CD4-positive, alpha-beta T cell (primary cell): Measurements from ENCODE around the gene DEPP1. TPM values are rescaled to one million over a fixed set of nuclear protein-coding genes. Genes with fewer than 3 reads are reported as not detected.

ENCODE experiments used
- ATAC-seq: fragments of 200-7000 bp; cut with Tn5 transposase; one replicate; pipeline ENCODE4 v1.10.0; 2022; ENCODE audit warnings: mild to moderate bottlenecking; ENCODE audit not compliant: poor library complexity
- CTCF ChIA-PET: fragments of 350-600 bp; sonication (Branson Sonifier 250); formaldehyde crosslinking; loops from one replicate; lab custom pipeline; 2021; ENCODE audit warnings: antibody characterized with exemption, inconsistent platforms; lab: Charles Lee
- POLR2A ChIA-PET: fragments of 350-600 bp; sonication (Branson Sonifier 250); formaldehyde crosslinking; loops from one replicate; lab custom pipeline; 2021; ENCODE audit warnings: antibody characterized with exemption, inconsistent platforms; lab: Charles Lee
- DNase-seq, 14 experiments: peaks; one replicate each; pipeline ENCODE4 v3.0.0-alpha.2; 2013 to 2020; ENCODE audit warnings: mixed read lengths in 2 of 14
- H3K27ac ChIP-seq, 2 donors: one replicate each; pipeline versions ENCODE4 v1.5.1 to v1.7.0; 2013; ENCODE audit warnings: low read length in 2 of 2, low read depth in 1 of 2, mild to moderate bottlenecking in 1 of 2
- H3K27me3 ChIP-seq, 2 experiments: 1 replicate in 1 of 2; 2 replicates in 1 of 2; pipeline versions ENCODE4 v1.6.1 to v1.7.0; 2013; ENCODE audit warnings: low read length in 2 of 2, control low read depth in 1 of 2, mild to moderate bottlenecking in 1 of 2, moderate library complexity in 1 of 2; ENCODE audit not compliant: insufficient read depth in 2 of 2, control insufficient read depth in 1 of 2
- H3K36me3 ChIP-seq: one replicate; pipeline ENCODE4 v1.6.1; 2013; ENCODE audit warnings: low read length, control low read depth; ENCODE audit not compliant: insufficient read depth
- H3K4me1 ChIP-seq: one replicate; pipeline ENCODE4 v1.6.1; 2013; ENCODE audit warnings: low read length, control low read depth; ENCODE audit not compliant: insufficient read depth
- H3K4me3 ChIP-seq: one replicate; pipeline ENCODE4 v1.5.1; 2013; ENCODE audit warnings: mild to moderate bottlenecking, low read length, moderate library complexity
- H3K9me3 ChIP-seq, 2 experiments: 1 replicate in 1 of 2; 2 replicates in 1 of 2; pipeline versions ENCODE4 v1.6.1 to v1.7.0; 2013; ENCODE audit warnings: low read length in 2 of 2, mild to moderate bottlenecking in 2 of 2, control low read depth in 1 of 2, moderate library complexity in 1 of 2; ENCODE audit not compliant: control insufficient read depth in 1 of 2, insufficient read depth in 1 of 2
- H3K27ac Mint-ChIP-seq: one replicate; pipeline ENCODE4 v1.8.0; 2020; ENCODE audit warnings: mixed read lengths
- H3K27me3 Mint-ChIP-seq: one replicate; pipeline ENCODE4 v1.8.0; 2021; ENCODE audit warnings: mixed read lengths
- H3K36me3 Mint-ChIP-seq: one replicate; pipeline ENCODE4 v1.8.0; 2021; ENCODE audit warnings: low read depth, mixed read lengths
- H3K4me1 Mint-ChIP-seq: one replicate; pipeline ENCODE4 v1.8.0; 2021; ENCODE audit warnings: low read depth, mixed read lengths
- H3K4me3 Mint-ChIP-seq: one replicate; pipeline ENCODE4 v1.8.0; 2020; ENCODE audit warnings: mild to moderate bottlenecking, mixed read lengths
- H3K9me3 Mint-ChIP-seq: one replicate; pipeline ENCODE4 v1.8.0; 2020; ENCODE audit warnings: mixed read lengths
- intact Hi-C, 2 experiments: fragments of 100-400 bp; cut with DNase I in 1 of 2; cut with micrococcal nuclease in 1 of 2; formaldehyde crosslinking; loops; one replicate each; pipeline versions ENCODE4 v1.15.1 to v1.9.0; 2023 to 2025; cut with DNase I, micrococcal nuclease
- total RNA-seq, 174 experiments: library from RNA in 2 of 174; stranded (reverse) in 2 of 174; gene quantifications; one replicate each; pipeline ENCODE4 v1.2.3 and lab custom pipeline; 2021 to 2026
- TF ChIP-seq, protein P1 (sequence below): fragments of 200-600 bp; IDR thresholded peaks from one replicate; pipeline ENCODE4 v1.8.0; 2022; ENCODE audit warnings: antibody characterized with exemption, mild to moderate bottlenecking

The DEPP1 gene
- total RNA-seq, 2 experiments from 2014 or later, result not detected

DNA sequence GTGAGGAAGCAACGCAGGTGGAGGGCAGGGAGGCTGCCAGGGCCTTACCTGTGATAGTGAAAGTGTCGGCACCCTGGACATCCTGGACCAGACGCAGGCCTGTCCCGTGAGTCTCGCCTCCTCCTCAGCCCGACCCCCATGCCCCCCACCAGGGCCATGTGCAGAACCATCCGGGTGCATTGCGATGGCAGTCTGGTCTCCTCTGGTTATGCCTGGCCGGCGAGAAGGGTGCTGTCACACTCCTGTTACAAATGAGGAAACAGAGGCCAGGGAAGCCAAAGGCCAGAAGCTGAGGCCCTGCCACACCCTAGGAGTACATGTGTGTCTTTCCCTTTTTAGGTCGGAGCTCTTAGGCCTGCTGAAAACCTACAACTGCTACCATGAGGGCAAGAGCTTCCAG lies 7.2 kb downstream of the DEPP1 start:
- H3K27me3 Mint-ChIP-seq, result no peaks in the 10 kb centered on the region
- ATAC-seq, result no peak
- Histone ChIP-seq H3K27me3 (no peaks in the 10 kb centered on the region), H3K9me3 (no peaks in the 10 kb centered on the region), H3K27ac (no peak overlapping the region), H3K36me3 (no peaks in the 10 kb centered on the region), H3K4me3 (no peak overlapping the region), H3K4me1 (peaks cover 51% of the 10 kb centered on the region)
- ChIA-PET POLR2A (no interaction called here), CTCF (no interaction called here)
- no peak overlapping the region for H3K27ac Mint-ChIP-seq
- H3K9me3 Mint-ChIP-seq, result no peaks in the 10 kb centered on the region
- intact Hi-C loops, result loop anchor here (5.0 kb wide), 2 partner anchors 94 to 109 kb away; no protein-coding TSS in a partner anchor
- DNase-seq, result no peak
- H3K4me1 Mint-ChIP-seq, result peaks cover 23% of the 10 kb centered on the region
- TF ChIP-seq, protein P1, sequence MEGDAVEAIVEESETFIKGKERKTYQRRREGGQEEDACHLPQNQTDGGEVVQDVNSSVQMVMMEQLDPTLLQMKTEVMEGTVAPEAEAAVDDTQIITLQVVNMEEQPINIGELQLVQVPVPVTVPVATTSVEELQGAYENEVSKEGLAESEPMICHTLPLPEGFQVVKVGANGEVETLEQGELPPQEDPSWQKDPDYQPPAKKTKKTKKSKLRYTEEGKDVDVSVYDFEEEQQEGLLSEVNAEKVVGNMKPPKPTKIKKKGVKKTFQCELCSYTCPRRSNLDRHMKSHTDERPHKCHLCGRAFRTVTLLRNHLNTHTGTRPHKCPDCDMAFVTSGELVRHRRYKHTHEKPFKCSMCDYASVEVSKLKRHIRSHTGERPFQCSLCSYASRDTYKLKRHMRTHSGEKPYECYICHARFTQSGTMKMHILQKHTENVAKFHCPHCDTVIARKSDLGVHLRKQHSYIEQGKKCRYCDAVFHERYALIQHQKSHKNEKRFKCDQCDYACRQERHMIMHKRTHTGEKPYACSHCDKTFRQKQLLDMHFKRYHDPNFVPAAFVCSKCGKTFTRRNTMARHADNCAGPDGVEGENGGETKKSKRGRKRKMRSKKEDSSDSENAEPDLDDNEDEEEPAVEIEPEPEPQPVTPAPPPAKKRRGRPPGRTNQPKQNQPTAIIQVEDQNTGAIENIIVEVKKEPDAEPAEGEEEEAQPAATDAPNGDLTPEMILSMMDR, result no peak
- H3K4me3 Mint-ChIP-seq, result no peak overlapping the region
- no peaks in the 10 kb centered on the region for H3K36me3 Mint-ChIP-seq

DNA sequence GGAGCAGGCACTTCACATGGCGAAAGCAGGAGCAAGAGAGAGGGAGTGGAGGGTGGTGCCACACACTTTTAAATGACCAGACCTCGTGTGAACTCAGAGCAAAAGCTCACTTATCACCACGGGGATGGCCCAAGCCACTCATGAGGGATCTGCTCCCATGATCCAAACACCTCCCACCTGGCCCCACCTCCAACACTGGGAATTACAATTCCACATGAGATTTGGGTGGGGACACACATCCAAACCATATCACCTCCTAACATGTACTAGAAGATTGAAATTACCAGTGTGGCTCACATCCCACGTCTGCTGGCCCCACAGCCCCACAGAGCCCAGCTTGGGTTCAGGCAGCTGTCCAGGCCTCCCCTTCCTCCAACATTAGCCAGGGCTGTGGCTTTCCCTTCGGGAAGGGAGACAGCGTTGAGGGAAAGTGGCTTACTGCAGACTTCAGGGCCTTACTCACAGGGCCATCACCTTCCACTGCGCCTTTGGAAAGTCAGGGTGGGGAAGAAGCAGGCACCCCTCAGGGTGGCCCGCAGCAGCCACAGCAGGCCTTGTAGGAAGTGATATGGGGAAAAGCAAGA lies 7.7 kb downstream of the DEPP1 start:
- intact Hi-C loops, result loop anchor here (5.0 kb wide), 2 partner anchors 94 to 109 kb away; no protein-coding TSS in a partner anchor
- Histone ChIP-seq H3K27ac (no peak overlapping the region), H3K9me3 (no peaks in the 10 kb centered on the region), H3K4me3 (no peak overlapping the region), H3K36me3 (no peaks in the 10 kb centered on the region), H3K4me1 (peaks cover 51% of the 10 kb centered on the region), H3K27me3 (no peaks in the 10 kb centered on the region)
- Mint-ChIP-seq H3K27me3 (no peaks in the 10 kb centered on the region), H3K36me3 (no peaks in the 10 kb centered on the region), H3K27ac (no peak overlapping the region), H3K9me3 (no peaks in the 10 kb centered on the region), H3K4me1 (peaks cover 26% of the 10 kb centered on the region), H3K4me3 (no peak overlapping the region)
- ATAC-seq (no peak), DNase-seq (no peak)
- CTCF ChIA-PET, result no interaction called here
- POLR2A ChIA-PET, result no interaction called here
- TF ChIP-seq, protein P1, result no peak

DNA sequence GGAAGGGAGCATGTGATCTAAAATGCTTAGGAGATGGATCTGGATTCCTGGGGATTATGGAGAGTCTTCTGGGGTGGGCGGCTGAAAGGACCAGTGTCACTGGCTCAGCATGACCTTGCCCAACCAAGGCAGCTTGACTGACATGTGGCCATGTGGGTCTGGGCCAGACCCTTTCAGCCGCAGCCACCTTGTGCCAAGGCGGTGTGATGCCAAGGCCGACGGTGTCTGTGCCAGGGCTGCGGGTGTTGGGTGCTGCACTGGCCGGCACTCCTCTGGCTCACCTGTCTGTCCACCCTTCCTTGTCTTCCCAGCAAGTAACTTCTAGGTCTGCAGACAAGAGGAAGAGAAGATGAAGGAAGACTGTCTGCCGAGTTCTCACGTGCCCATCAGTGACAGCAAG lies 8.8 kb downstream of the DEPP1 start:
- H3K4me3 ChIP-seq, result no peak overlapping the region
- intact Hi-C loops, result loop anchor here (5.0 kb wide), 2 partner anchors 93 to 108 kb away; no protein-coding TSS in a partner anchor
- CTCF ChIA-PET, result no interaction called here
- H3K27me3 ChIP-seq, result no peaks in the 10 kb centered on the region
- no peak overlapping the region for H3K27ac ChIP-seq
- peaks cover 47% of the 10 kb centered on the region for H3K4me1 ChIP-seq
- DNase-seq, result no peak
- Mint-ChIP-seq H3K9me3 (no peaks in the 10 kb centered on the region), H3K27me3 (no peaks in the 10 kb centered on the region), H3K4me1 (peaks cover 27% of the 10 kb centered on the region), H3K27ac (no peak overlapping the region), H3K4me3 (no peak overlapping the region), H3K36me3 (no peaks in the 10 kb centered on the region)
- H3K9me3 ChIP-seq, result no peaks in the 10 kb centered on the region
- POLR2A ChIA-PET, result interaction anchor here (1.2 kb wide), 1 partner anchor 37 kb away, joined by 4 read pairs; no protein-coding TSS in a partner anchor
- ATAC-seq, result no peak
- H3K36me3 ChIP-seq, result no peaks in the 10 kb centered on the region
- TF ChIP-seq, protein P1, result no peak
